HAP-1 (cell line): ENCODE data around the gene KRT7.
"Not testable (repeated sequence)": the region's sequence is repeated elsewhere in the genome, so short reads cannot be mapped to it uniquely, and the experiment has no call there.

Experiments used
- DNase-seq, 2 experiments: peaks; one replicate each; pipeline ENCODE4 v3.0.0-alpha.2; 2016 to 2020; ENCODE audit warnings: low spot score in 2 of 2
- H3K27me3 ChIP-seq: fragments of 250-450 bp; sonication (Bioruptor Pico); 2 replicates; pipeline ENCODE4 v1.5.1; 2020; ENCODE audit warnings: low read depth, mild to moderate bottlenecking, moderate library complexity
- H3K36me3 ChIP-seq: fragments of 250-450 bp; sonication (Bioruptor Pico); replicated peaks from 2 replicates; pipeline ENCODE4 v1.5.1; 2020; ENCODE audit warnings: mild to moderate bottlenecking
- H3K4me1 ChIP-seq: fragments of 250-450 bp; sonication (Bioruptor Pico); 2 replicates; pipeline ENCODE4 v1.5.1; 2020; ENCODE audit warnings: mild to moderate bottlenecking
- H3K4me3 ChIP-seq: fragments of 250-450 bp; sonication (Bioruptor Pico); 2 replicates; pipeline ENCODE4 v1.5.1; 2020; ENCODE audit warnings: mild to moderate bottlenecking, moderate library complexity
- H3K9me3 ChIP-seq: fragments of 250-450 bp; sonication (Bioruptor Pico); 2 replicates; pipeline ENCODE4 v1.5.1; 2020; ENCODE audit warnings: mild to moderate bottlenecking, moderate library complexity
- in situ Hi-C: fragments of 300-500 bp; cut with MboI; formaldehyde crosslinking; loops from 3 replicates; pipeline ENCODE4 v1.14.3; 2020; ENCODE audit warnings: low sequenced_read_pairs, inconsistent platforms, mixed read lengths

Gene KRT7

DNA sequence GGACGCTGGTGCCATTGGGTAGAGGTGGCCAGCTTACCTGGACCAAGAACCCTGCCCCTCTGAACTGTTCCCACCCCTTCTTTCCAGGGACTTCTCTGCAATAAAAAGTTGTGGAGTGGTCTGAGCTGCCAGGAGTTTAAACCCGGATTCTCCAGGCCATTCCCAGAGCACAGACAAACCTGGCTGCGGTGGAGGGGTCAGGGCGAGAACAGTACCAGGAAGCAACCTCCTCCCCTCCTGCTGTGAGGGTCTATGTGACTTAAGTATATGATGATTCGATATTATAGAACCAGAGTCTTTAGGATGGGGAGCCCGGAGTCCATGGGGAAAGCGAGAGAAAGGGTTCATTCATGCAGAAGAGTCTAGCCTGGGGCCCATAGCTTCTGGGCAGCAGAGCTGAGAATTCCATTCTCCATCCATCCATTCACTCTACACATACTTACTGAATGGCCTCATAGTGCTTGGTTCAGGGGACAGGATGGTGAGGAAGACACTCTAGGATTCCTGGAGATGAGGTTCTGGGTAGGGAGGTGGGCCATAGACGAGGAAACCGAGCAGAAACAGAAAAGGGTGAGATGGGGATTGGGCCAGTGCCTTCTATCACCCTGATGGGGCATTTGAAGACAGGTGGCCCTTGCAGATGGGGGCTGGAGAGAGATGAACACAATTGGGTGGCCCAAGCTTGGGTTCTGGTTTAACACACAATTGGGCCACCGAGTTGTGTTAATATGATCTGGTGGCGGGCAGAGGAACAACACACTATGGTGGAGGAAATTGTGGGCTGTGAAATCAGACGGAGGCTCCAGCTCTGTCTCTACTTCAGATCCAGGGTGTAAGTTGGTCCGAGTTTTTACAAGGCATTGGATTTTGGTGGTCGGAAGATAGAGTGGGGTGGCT, 46.6 kb downstream of the KRT7 start:
- Histone ChIP-seq H3K4me1 (peaks cover 20% of the 10 kb centered on the region), H3K4me3 (no peak overlapping the region), H3K9me3 (no peaks in the 10 kb centered on the region), H3K36me3 (no peaks in the 10 kb centered on the region), H3K27me3 (no peaks in the 10 kb centered on the region)
- DNase-seq: no peak
- in situ Hi-C loops: no loop called here

DNA sequence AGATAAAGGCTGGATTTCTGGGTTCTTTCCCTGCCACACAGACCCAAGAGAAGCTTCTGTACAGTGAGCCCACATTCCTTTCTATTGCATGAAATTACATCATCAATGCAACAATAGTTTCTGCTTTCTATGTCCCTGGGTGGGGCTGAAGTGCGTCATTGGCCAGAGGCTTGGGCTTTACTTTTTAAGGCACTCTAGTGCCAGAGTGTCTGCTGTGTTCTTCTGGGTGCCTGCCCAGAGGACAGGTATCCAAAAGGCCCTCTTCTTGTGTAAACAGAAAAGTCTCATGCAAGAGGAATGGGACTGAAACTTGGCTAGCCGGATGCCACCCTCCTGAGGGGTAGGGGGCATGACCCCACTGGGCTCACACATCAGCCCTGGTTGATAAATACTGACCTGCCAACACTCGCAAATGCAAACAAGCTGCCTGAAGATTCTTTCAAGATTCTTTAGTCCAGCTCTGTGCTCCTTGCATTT, 47.3 kb downstream of the KRT7 start:
- no peaks in the 10 kb centered on the region for H3K9me3 ChIP-seq
- H3K36me3 ChIP-seq: no peaks in the 10 kb centered on the region
- no peak overlapping the region for H3K4me3 ChIP-seq
- peak in 1 of 2 experiments; percentile 35 for DNase-seq
- no peaks in the 10 kb centered on the region for H3K27me3 ChIP-seq
- peaks cover 20% of the 10 kb centered on the region for H3K4me1 ChIP-seq
- in situ Hi-C loops: no loop called here

DNA sequence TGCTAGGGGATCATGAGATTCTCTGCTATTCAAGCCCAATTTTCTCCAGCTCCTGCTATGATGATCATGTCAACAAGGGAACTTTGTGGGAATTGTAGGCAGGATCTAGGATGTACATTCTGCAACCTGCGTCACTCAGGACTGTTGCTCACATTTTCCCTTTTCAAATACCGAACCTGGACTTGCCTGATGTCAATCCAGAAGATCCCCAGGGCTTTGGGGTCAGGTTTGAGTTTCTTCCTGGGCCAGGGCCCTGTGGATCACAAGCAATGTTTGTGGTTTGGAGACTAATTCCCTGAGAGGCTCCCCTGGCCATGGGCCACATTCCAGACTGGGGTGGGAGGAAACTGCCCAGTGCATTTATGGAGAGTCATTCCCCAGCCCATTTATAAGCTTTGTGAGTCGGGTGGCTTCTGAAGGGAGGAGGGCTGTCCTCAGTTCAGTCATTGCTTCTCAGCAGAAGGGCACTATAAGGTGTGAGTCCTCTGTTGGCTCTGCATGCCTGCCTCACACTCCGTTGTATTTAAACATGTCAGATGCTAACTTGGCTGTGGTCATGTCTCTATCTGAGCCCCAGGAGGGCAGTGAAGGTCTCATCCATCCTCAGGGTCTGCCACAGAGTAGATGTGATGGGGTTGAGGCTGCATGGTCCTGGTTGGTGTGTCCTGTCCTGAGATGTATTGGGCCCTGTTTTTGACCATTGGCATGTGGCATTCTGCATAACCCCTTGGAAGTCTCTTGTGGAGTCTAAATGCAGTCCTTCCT, 47.9 kb downstream of the KRT7 start:
- Histone ChIP-seq H3K4me1 (peaks cover 20% of the 10 kb centered on the region), H3K4me3 (no peak overlapping the region), H3K9me3 (no peaks in the 10 kb centered on the region), H3K27me3 (no peaks in the 10 kb centered on the region), H3K36me3 (no peaks in the 10 kb centered on the region)
- DNase-seq: peak in 1 of 2 experiments; percentile 39
- in situ Hi-C loops: no loop called here

DNA sequence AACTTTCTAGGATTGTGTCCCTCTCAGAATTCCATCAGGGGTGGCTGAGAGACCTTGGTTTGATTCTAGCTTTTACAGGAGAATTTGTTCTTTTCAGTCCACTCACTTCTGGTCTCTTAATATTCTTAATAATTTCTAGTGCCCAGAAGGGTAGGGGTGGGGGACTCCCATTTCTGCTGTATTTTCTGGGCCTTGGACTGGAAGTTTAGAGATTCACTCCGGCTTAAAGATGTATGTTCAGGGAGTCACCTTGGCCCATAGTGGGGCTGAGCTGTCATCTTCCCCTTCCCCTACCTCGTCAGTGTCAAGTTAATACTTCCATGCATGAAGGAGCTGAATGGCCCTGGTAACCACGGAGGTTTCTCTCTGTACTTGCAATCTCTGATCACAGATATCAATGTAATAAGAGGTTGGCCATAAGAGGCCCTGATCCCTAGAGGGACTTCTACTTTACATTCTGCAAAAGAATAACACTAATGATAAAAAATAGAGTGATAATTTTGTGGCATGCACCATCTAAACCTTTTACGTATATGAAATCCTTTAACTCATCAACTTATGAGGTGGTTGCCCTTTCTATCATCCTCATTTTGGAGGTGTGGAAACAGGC, 51.6 kb downstream of the KRT7 start:
- in situ Hi-C loops: no loop called here
- Histone ChIP-seq H3K36me3 (no peaks in the 10 kb centered on the region), H3K27me3 (no peaks in the 10 kb centered on the region), H3K9me3 (no peaks in the 10 kb centered on the region), H3K4me1 (peaks cover 13% of the 10 kb centered on the region), H3K4me3 (no peak overlapping the region)
- no peak for DNase-seq

DNA sequence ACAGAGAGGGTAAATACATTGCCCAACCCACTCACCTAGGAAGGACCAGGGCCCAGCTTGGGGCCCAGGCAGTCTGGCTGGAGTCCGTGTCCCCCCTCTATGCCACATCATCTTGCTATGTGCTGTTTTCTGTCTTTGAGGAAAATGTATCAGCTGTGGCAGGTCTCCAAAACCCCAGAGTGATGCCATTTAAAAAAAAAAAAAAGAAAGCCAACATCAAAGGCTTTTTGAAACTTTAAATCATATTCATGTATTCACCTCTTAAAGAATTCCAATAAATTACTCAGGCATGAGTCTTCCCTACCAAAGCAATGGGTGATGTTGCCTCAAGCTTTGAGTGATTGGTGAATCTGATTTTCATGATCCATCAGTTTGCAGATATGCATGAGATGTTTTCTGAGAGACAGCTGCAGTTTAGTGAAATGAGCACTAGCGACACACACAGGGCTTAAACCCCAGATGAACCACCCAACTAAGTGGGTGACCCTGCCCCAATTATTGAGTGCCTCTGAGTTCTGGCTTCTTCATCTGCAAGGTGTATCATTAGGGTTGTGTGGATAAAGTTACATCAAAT, 52.2 kb downstream of the KRT7 start:
- no peaks in the 10 kb centered on the region for H3K27me3 ChIP-seq
- no peaks in the 10 kb centered on the region for H3K9me3 ChIP-seq
- no peak overlapping the region for H3K4me3 ChIP-seq
- in situ Hi-C loops: no loop called here
- H3K36me3 ChIP-seq: no peaks in the 10 kb centered on the region
- DNase-seq: no peak
- H3K4me1 ChIP-seq: peaks cover 7% of the 10 kb centered on the region

DNA sequence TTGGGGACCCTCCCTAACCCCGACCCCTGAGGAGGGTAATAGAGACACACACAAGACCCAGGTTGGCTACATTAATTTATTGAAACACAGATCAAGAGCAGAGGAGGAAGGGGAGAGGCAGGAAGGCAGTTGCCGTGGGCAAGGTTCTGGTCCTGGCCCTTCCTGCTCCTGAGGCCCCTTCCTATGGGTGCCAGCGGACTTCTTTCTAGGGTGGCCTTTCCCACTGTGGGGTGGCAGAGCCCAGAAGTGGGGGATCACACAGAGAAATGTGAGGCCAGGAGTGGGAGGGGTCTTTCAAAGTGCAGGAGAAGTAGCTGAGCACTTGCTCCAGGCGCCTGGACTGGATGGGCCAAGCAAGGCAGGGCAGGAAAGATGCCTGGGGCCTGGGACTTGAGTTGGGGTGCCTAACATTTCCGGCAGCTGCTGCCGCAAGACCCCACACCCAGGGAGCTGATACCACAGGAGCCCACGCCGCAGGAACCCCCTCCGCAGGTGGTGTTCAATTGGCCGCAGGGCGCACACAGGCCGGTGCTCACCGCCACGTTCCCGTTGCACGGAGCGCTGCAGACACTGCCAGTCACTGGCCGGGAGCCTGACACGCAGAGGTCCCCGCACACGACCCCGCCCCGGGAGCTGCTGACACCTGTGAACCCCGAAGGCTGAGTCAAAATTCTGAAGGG, 52.9 kb downstream of the KRT7 start:
- Histone ChIP-seq H3K36me3 (no peaks in the 10 kb centered on the region), H3K4me1 (no peaks in the 10 kb centered on the region; the same call in 1 of the 2 replicates), H3K9me3 (no peaks in the 10 kb centered on the region), H3K27me3 (no peaks in the 10 kb centered on the region), H3K4me3 (no peak overlapping the region)
- in situ Hi-C loops: no loop called here
- no peak for DNase-seq

DNA sequence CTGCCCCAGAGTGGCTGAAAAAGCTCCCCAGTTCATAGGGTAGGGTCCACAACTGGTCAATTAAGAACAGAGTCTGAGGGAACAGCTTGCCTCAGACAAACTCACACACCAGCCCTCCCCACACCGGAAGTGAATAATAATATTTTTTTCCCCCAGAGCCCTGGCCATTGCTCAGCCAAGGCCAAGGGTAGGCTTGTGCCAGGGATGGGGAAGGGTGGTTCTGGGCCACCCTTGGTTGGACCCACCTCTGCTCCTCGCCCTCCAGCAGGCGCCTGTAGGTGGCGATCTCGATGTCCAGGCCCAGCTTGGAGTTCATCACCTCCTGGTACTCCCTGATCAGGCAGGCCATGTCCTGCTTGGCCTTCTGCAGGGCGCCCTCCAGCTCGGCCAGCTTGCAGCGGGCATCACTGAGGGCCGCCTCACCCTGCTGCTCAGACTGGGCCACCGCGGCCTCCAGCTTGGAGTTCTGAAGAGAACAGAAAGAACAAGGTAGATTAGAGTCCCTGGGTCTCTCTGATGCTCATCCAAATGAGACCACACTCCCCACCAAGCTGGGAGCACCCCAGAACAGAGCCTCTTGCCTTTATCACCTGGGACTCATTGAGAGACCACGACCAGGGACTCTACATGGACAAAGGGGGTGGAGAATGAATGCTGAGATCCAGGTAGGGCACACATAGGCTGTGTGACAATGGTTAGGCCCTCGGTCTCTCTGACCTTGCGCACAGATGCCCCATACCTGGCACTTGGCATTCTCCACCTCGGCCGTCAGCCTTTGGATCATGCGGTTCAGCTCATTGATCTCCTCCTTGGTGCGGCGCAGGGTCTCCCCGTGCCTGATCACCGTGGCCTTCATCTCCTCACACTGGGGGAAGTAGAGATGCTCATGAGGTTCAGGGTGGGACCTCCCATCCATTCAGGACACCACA, 54.1 kb downstream of the KRT7 start:
- in situ Hi-C loops, H3K36me3 ChIP-seq, H3K4me3 ChIP-seq, H3K4me1 ChIP-seq, H3K27me3 ChIP-seq, H3K9me3 ChIP-seq, DNase-seq: not testable (repeated sequence)

DNA sequence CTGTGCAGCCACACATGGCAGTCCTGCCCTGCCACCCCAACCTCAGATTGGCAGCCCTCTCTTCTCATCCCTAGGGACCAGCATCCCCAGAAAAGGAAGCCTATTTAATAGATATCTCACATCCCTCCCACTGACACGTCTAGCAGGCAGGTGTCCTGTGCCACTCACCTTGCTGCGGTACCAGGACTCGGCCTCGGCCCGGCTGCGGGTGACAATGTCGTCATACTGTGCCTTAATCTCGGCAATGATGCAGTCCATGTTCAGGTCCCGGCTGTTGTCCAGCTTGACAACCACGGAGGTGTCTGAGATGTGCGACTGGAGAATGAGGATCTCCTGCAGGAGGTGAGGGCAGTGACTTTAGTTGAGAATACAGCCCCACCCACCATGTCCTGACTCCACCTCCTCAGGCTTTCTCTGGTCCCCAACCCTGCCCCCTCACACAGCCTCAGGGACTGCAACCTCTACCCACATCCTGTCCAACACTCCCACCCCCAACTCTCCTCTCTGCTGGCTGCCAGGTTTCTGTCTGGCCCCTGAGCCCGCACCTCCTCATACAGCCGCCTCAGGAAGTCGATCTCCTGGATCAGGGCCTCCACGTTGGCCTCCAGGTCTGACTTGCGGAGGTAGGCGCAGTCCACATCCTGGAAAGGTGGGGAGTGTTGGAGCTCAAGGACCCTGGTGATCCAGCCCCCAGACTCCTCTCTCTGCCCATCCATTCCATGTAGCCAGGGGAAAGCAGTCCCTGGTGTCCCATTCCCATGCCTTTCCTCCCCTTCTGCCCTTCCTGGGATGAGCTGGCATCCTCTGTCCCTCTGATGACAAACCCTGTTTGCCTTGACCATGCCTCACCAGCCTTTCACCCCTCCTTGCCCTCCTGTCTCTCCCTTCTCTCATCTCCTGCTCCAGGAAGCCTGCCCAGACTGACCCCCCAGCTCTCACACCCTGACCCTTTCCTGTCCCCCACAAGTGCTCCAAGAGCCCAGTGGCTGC, 55.1 kb downstream of the KRT7 start:
- H3K4me1 ChIP-seq, DNase-seq, in situ Hi-C loops: not testable (repeated sequence)

DNA sequence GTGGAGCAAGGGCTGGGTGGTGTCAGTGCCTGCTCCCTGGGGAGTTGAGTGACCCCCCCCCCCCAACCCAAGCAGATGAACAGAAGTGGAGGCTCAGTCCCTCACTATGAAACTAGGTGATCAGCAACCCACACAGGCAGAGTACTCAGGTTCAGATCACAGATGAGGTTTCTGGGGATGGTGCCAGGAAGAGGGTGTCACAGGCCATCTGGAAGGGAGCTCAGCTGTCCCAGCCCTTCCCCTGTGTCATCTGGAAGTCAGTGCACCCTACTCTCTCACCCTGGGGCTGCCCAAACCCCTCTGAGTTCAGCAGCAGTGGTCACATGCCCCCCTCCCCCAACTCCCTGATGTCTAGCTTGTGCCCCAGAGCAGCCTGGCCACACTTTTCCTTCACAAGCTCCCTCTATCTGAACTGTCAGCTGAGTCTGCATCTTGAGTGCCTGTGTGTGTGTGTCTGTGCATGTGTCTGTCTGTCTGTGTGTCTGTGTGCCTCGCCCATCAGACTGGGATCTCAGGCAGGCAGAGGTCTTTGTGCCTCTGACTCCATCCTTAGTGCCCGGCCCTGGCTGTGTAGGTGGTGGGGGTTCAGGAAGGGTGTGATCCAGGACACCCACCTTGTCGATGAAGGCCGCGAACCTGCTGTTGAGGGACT, 57.6 kb downstream of the KRT7 start:
- DNase-seq: not testable (repeated sequence)

More for the DNA sequence above, 55.1 kb downstream of the KRT7 start:
- H3K4me3 ChIP-seq, H3K27me3 ChIP-seq, H3K9me3 ChIP-seq, H3K36me3 ChIP-seq: not testable (repeated sequence)

DNA sequence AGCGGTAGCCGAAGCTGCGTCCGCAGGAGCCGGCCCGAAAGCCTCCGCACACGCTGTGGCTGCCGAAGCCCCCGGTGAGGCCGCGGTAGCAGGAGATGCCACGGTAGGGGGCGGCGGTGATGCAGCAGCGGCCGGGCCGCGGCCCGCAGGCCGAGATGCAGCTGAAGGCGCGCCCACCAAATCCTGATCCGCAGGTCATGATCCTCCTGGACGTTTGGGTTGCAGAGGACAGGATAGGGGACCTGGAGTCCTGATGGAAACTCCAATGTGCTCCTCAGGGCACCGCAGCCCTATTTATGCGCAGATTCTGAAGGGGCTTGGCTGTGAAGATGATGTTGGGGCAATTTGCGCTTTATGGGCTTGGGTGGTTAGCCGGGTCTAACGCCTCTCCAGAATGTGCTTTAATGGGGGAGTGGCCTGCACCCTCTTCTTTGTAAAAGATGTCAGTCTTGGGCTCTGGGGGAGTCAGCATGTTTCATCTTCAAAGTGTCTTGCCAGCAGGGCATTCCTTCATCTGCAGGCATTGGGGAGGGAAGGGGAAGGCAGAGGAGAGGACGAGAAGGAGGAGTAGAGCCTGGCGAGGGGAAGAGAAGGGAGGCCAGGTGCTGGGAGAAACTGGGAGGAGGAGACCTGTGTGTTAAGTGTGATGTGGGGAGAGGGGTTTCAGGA, 58.4 kb downstream of the KRT7 start, which contains the start of gene KRT81:
Gene KRT81 (minus strand): TSS at position 268 of the 669 bp plus-strand sequence. CDS start 69 bp downstream, at position 199.
- H3K36me3 ChIP-seq: no peaks in the 10 kb centered on the region
- no peaks in the 10 kb centered on the region for H3K4me1 ChIP-seq
- DNase-seq: no peak
- in situ Hi-C loops: no loop called here
- peaks cover 5% of the 10 kb centered on the region; the same call in 1 of the 2 replicates for H3K27me3 ChIP-seq
- H3K4me3 ChIP-seq: no peak within 1 kb of the TSS
- H3K9me3 ChIP-seq: no peaks in the 10 kb centered on the region

More for the DNA sequence above, 57.6 kb downstream of the KRT7 start:
- H3K36me3 ChIP-seq, H3K9me3 ChIP-seq, H3K4me1 ChIP-seq, in situ Hi-C loops, H3K4me3 ChIP-seq, H3K27me3 ChIP-seq: not testable (repeated sequence)

DNA sequence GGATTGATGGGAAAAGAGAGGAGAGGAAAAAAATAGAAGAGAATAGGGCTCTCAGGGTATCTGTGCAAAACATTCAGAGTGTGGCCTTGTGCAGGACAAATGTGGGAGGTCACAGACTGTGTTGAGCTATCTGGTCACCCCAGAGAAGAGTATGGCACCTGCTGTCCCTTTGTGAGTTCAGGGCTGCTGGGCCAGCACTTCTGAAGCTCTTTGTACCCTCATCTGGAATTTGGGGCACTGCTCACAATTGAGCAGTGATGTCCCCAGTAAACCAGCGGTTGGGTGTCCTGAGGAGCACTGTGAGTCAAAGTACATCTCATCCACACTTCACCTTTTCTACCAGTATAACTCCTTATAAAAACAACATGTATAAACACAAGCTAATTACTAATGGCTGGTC, 60.9 kb downstream of the KRT7 start:
- Histone ChIP-seq H3K4me1 (no peaks in the 10 kb centered on the region), H3K36me3 (no peaks in the 10 kb centered on the region), H3K27me3 (peaks cover 5% of the 10 kb centered on the region; the same call in 1 of the 2 replicates), H3K9me3 (no peaks in the 10 kb centered on the region), H3K4me3 (no peak overlapping the region)
- no peak for DNase-seq
- in situ Hi-C loops: no loop called here
